CD8-positive, alpha-beta memory T cell (primary cell): ENCODE measurements around the gene KMT2E. TPM values are rescaled to one million over a fixed set of nuclear protein-coding genes. Genes with fewer than 3 reads are reported as not detected.

Experiments used
- CTCF ChIA-PET: fragments of 350-600 bp; sonication (Branson Sonifier 250); formaldehyde crosslinking; loops from one replicate; lab custom pipeline; 2021; ENCODE audit warnings: antibody characterized with exemption; lab: Charles Lee
- POLR2A ChIA-PET: fragments of 350-600 bp; sonication (Branson Sonifier 250); formaldehyde crosslinking; loops from one replicate; lab custom pipeline; 2021; ENCODE audit warnings: antibody characterized with exemption; lab: Charles Lee
- DNase-seq, 5 donors: peaks; one replicate each; pipeline versions ENCODE4 v3.0.0 to v3.0.0-alpha.2; 2020 to 2022; ENCODE audit warnings: mixed read lengths in 1 of 5
- H3K27ac ChIP-seq: one replicate; pipeline ENCODE4 v1.7.0; 2013; ENCODE audit warnings: low read depth, mild to moderate bottlenecking, low read length, moderate library complexity
- H3K27me3 ChIP-seq: 2 replicates; pipeline ENCODE4 v1.7.0; 2013; ENCODE audit warnings: low read length, mild to moderate bottlenecking; ENCODE audit not compliant: insufficient read depth, poor library complexity, severe bottlenecking
- H3K36me3 ChIP-seq: 2 replicates; pipeline ENCODE4 v1.7.0; 2013; ENCODE audit warnings: mild to moderate bottlenecking, low read length, moderate library complexity; ENCODE audit not compliant: insufficient read depth
- H3K4me1 ChIP-seq: 2 replicates; pipeline ENCODE4 v1.7.0; 2013; ENCODE audit warnings: mild to moderate bottlenecking, low read length, moderate library complexity; ENCODE audit not compliant: insufficient read depth
- H3K4me3 ChIP-seq: 2 replicates; pipeline ENCODE4 v1.7.0; 2013; ENCODE audit warnings: mild to moderate bottlenecking, low read length
- H3K9me3 ChIP-seq: 2 replicates; pipeline ENCODE4 v1.7.0; 2013; ENCODE audit warnings: mild to moderate bottlenecking, low read length
- H3K27ac Mint-ChIP-seq, 8 donors: one replicate each; pipeline ENCODE4 v1.8.0; 2020 to 2021; ENCODE audit warnings: mixed read lengths in 8 of 8, mild to moderate bottlenecking in 6 of 8, inconsistent platforms in 3 of 8, moderate library complexity in 3 of 8
- H3K27me3 Mint-ChIP-seq, 2 donors: one replicate each; pipeline ENCODE4 v1.8.0; 2020 to 2021; ENCODE audit warnings: mixed read lengths in 2 of 2, mild to moderate bottlenecking in 1 of 2, moderate library complexity in 1 of 2
- H3K36me3 Mint-ChIP-seq, 3 donors: one replicate each; pipeline ENCODE4 v1.8.0; 2020 to 2021; ENCODE audit warnings: mixed read lengths in 3 of 3, inconsistent platforms in 1 of 3, mild to moderate bottlenecking in 1 of 3
- H3K4me1 Mint-ChIP-seq, 3 donors: one replicate each; pipeline ENCODE4 v1.8.0; 2020 to 2021; ENCODE audit warnings: mixed read lengths in 3 of 3, inconsistent platforms in 1 of 3, mild to moderate bottlenecking in 1 of 3
- H3K4me3 Mint-ChIP-seq, 7 donors: one replicate each; pipeline ENCODE4 v1.8.0; 2020 to 2021; ENCODE audit warnings: mixed read lengths in 7 of 7, mild to moderate bottlenecking in 6 of 7, moderate library complexity in 4 of 7, inconsistent platforms in 2 of 7
- H3K9me3 Mint-ChIP-seq, 5 donors: one replicate each; pipeline ENCODE4 v1.8.0; 2020 to 2022; ENCODE audit warnings: mixed read lengths in 5 of 5, mild to moderate bottlenecking in 3 of 5, moderate library complexity in 2 of 5, inconsistent platforms in 1 of 5
- polyA plus RNA-seq: library from polyadenylated mRNA; unstranded; fragments of 300-500 nt; fragmentation: Illumina TruSeq; gene quantifications from one replicate; pipeline ENCODE4 v1.2.3, GENCODE V29; 2021
- total RNA-seq, 2 experiments: library from RNA; stranded (reverse); gene quantifications; one replicate each; pipeline ENCODE4 v1.2.3, GENCODE V29; 2021

KMT2E gene
- total and polyA plus RNA-seq, 3 experiments from 2014 or later, result 81.0 to 237 (median 87.5) TPM

GRCh38 chr7:105010504-105011130 lies 3.4 kb upstream of the KMT2E start:
- H3K27me3 Mint-ChIP-seq, result peaks cover 0 to 14% of the 10 kb centered on the region in 2 donors
- peaks cover 37 to 47% (median 45%) of the 10 kb centered on the region in 3 donors for H3K4me1 Mint-ChIP-seq
- no peak for DNase-seq
- no peaks in the 10 kb centered on the region for H3K9me3 ChIP-seq
- peak overlapping the region; percentile 100 for H3K27ac ChIP-seq
- H3K4me3 ChIP-seq, result peak overlapping the region; percentile 100
- peaks cover 0 to 17% (median 2%) of the 10 kb centered on the region in 5 donors for H3K9me3 Mint-ChIP-seq
- H3K4me3 Mint-ChIP-seq, result peak overlapping the region; percentile 96 to 100 (median 98)
- H3K27ac Mint-ChIP-seq, result peak overlapping the region; percentile 100
- no peaks in the 10 kb centered on the region for H3K27me3 ChIP-seq
- H3K4me1 ChIP-seq, result peaks cover 46% of the 10 kb centered on the region
- H3K36me3 Mint-ChIP-seq, result peaks cover 0 to 79% (median 6%) of the 10 kb centered on the region in 3 donors
- ChIA-PET POLR2A (interaction anchor here (0.5 to 10.0 kb wide), 6 partner anchors 9 to 70 kb away, joined by 3 to 227 read pairs (median 18); no protein-coding TSS in a partner anchor), CTCF (interaction anchor here (0.5 to 14.8 kb wide), 6 partner anchors 23 to 88 kb away, joined by 3 to 204 read pairs (median 4); no protein-coding TSS in a partner anchor)
- H3K36me3 ChIP-seq, result no peaks in the 10 kb centered on the region

GRCh38 chr7:105011141-105011830 lies 2.7 kb upstream of the KMT2E start:
- no peaks in the 10 kb centered on the region for H3K27me3 ChIP-seq
- peaks cover 0 to 17% (median 2%) of the 10 kb centered on the region in 5 donors for H3K9me3 Mint-ChIP-seq
- H3K27ac Mint-ChIP-seq, result peak overlapping the region; percentile 100
- H3K4me1 ChIP-seq, result peaks cover 41% of the 10 kb centered on the region
- ChIA-PET CTCF (interaction anchor here (0.5 to 14.8 kb wide), 7 partner anchors 24 to 90 kb away, joined by 3 to 204 read pairs (median 4); no protein-coding TSS in a partner anchor), POLR2A (interaction anchor here (0.7 to 10.0 kb wide), 6 partner anchors 20 to 99 kb away, joined by 3 to 227 read pairs (median 20); no protein-coding TSS in a partner anchor)
- peaks cover 0 to 14% of the 10 kb centered on the region in 2 donors for H3K27me3 Mint-ChIP-seq
- peaks cover 0 to 81% (median 6%) of the 10 kb centered on the region in 3 donors for H3K36me3 Mint-ChIP-seq
- peak overlapping the region; percentile 100 for H3K27ac ChIP-seq
- no peak for DNase-seq
- peak overlapping the region; percentile 100 for H3K4me3 ChIP-seq
- no peaks in the 10 kb centered on the region for H3K9me3 ChIP-seq
- H3K4me3 Mint-ChIP-seq, result peak overlapping the region; percentile 96 to 100 (median 98)
- H3K4me1 Mint-ChIP-seq, result peaks cover 38 to 45% (median 43%) of the 10 kb centered on the region in 3 donors
- no peaks in the 10 kb centered on the region for H3K36me3 ChIP-seq

GRCh38 chr7:105011831-105012502 lies 2.0 kb upstream of the KMT2E start:
- Mint-ChIP-seq H3K27ac (peak overlapping the region; percentile 100), H3K36me3 (peaks cover 0 to 80% (median 4%) of the 10 kb centered on the region in 3 donors), H3K9me3 (peaks cover 0 to 17% (median 2%) of the 10 kb centered on the region in 5 donors), H3K27me3 (peaks cover 0 to 14% of the 10 kb centered on the region in 2 donors), H3K4me3 (peak overlapping the region; percentile 96 to 100 (median 98)), H3K4me1 (peaks cover 37 to 44% (median 43%) of the 10 kb centered on the region in 3 donors)
- peaks cover 39% of the 10 kb centered on the region for H3K4me1 ChIP-seq
- H3K27me3 ChIP-seq, result no peaks in the 10 kb centered on the region
- H3K27ac ChIP-seq, result peak overlapping the region; percentile 100
- CTCF ChIA-PET, result interaction anchor here (0.6 to 14.8 kb wide), 3 partner anchors 31 to 91 kb away, joined by 3 to 204 read pairs (median 4); no protein-coding TSS in a partner anchor
- DNase-seq, result peak in 2 of 5 donors; percentile 18 to 31
- no peaks in the 10 kb centered on the region for H3K9me3 ChIP-seq
- POLR2A ChIA-PET, result interaction anchor here (0.6 to 10.0 kb wide), 7 partner anchors 20 to 1101 kb away, joined by 3 to 227 read pairs (median 12); no protein-coding TSS in a partner anchor
- peak overlapping the region; percentile 100 for H3K4me3 ChIP-seq
- H3K36me3 ChIP-seq, result no peaks in the 10 kb centered on the region

- H3K4me1 ChIP-seq, result peaks cover 35% of the 10 kb centered on the region
- CTCF ChIA-PET, result interaction anchor here (0.9 to 14.8 kb wide), 6 partner anchors 20 to 92 kb away, joined by 3 to 204 read pairs (median 3); no protein-coding TSS in a partner anchor
- no peaks in the 10 kb centered on the region for H3K27me3 ChIP-seq
- peaks cover 0 to 17% (median 2%) of the 10 kb centered on the region in 5 donors for H3K9me3 Mint-ChIP-seq
- H3K9me3 ChIP-seq, result no peaks in the 10 kb centered on the region
- peaks cover 41 to 46% (median 45%) of the 10 kb centered on the region in 3 donors for H3K4me1 Mint-ChIP-seq
- H3K4me3 Mint-ChIP-seq, result peak overlapping the region; percentile 96 to 100 (median 98)
- H3K27ac ChIP-seq, result peak overlapping the region; percentile 100
- H3K4me3 ChIP-seq, result peak overlapping the region; percentile 100
- peak overlapping the region; percentile 100 for H3K27ac Mint-ChIP-seq
- peak; percentile 99 to 100 (median 100) for DNase-seq
- H3K36me3 ChIP-seq, result no peaks in the 10 kb centered on the region
- peaks cover 0 to 14% of the 10 kb centered on the region in 2 donors for H3K27me3 Mint-ChIP-seq
- POLR2A ChIA-PET, result interaction anchor here (0.8 to 10.0 kb wide), 11 partner anchors 14 to 519 kb away, joined by 3 to 227 read pairs (median 5); partner anchors contain the start of gene RINT1
- H3K36me3 Mint-ChIP-seq, result peaks cover 0 to 81% (median 4%) of the 10 kb centered on the region in 3 donors
These were observed 1.3 kb upstream of the KMT2E start for GRCh38 chr7:105012503-105013220.

- POLR2A ChIA-PET, result interaction anchor here (0.8 to 10.0 kb wide), 12 partner anchors 9 to 518 kb away, joined by 3 to 227 read pairs (median 5); partner anchors contain the start of gene RINT1
- Histone ChIP-seq H3K4me1 (peaks cover 28% of the 10 kb centered on the region), H3K9me3 (no peaks in the 10 kb centered on the region), H3K36me3 (no peaks in the 10 kb centered on the region), H3K4me3 (peak overlapping the region; percentile 100), H3K27ac (peak overlapping the region; percentile 100), H3K27me3 (no peaks in the 10 kb centered on the region)
- Mint-ChIP-seq H3K36me3 (peaks cover 0 to 77% (median 4%) of the 10 kb centered on the region in 3 donors), H3K27ac (peak overlapping the region; percentile 100), H3K27me3 (peaks cover 0 to 14% of the 10 kb centered on the region in 2 donors), H3K4me1 (peaks cover 39 to 45% (median 45%) of the 10 kb centered on the region in 3 donors), H3K4me3 (peak overlapping the region; percentile 96 to 100 (median 98)), H3K9me3 (peaks cover 0 to 17% (median 2%) of the 10 kb centered on the region in 5 donors)
- peak; percentile 86 to 99 (median 95) for DNase-seq
- CTCF ChIA-PET, result interaction anchor here (0.9 to 14.8 kb wide), 7 partner anchors 15 to 79 kb away, joined by 3 to 204 read pairs (median 3); no protein-coding TSS in a partner anchor
These were observed 687 bp upstream of the KMT2E start for GRCh38 chr7:105013221-105013815.

GRCh38 chr7:105014693-105015389 lies 836 bp downstream of the KMT2E start:
- Mint-ChIP-seq H3K9me3 (peaks cover 0 to 17% (median 2%) of the 10 kb centered on the region in 5 donors), H3K4me1 (peaks cover 33 to 44% (median 43%) of the 10 kb centered on the region in 3 donors), H3K4me3 (peak overlapping the region; percentile 96 to 100 (median 98)), H3K27ac (peak overlapping the region; percentile 100), H3K27me3 (peaks cover 0 to 14% of the 10 kb centered on the region in 2 donors), H3K36me3 (peaks cover 0 to 67% (median 4%) of the 10 kb centered on the region in 3 donors)
- CTCF ChIA-PET, result interaction anchor here (0.7 to 14.8 kb wide), 4 partner anchors 24 to 75 kb away, joined by 3 to 204 read pairs (median 6); no protein-coding TSS in a partner anchor
- DNase-seq, result peak; percentile 29 to 71 (median 55)
- Histone ChIP-seq H3K4me3 (peak overlapping the region; percentile 91), H3K9me3 (no peaks in the 10 kb centered on the region), H3K27ac (peak overlapping the region; percentile 100), H3K36me3 (no peaks in the 10 kb centered on the region), H3K4me1 (peaks cover 23% of the 10 kb centered on the region), H3K27me3 (no peaks in the 10 kb centered on the region)
- POLR2A ChIA-PET, result interaction anchor here (0.6 to 10.0 kb wide), 10 partner anchors 12 to 341 kb away, joined by 3 to 227 read pairs (median 4); no protein-coding TSS in a partner anchor
